GM18867 (cell line): ENCODE results near the gene CUL5.
A peak's percentile ranks its signal among the peaks of the same experiment; 100 is the strongest.

Experiments
- ATAC-seq: cut with Tn5 transposase; IDR thresholded peaks from one replicate; pipeline ENCODE4 v1.9.1; 2021; ENCODE audit warnings: mild to moderate bottlenecking, moderate library complexity; ENCODE audit not compliant: unreplicated experiment

CUL5 gene

DNA sequence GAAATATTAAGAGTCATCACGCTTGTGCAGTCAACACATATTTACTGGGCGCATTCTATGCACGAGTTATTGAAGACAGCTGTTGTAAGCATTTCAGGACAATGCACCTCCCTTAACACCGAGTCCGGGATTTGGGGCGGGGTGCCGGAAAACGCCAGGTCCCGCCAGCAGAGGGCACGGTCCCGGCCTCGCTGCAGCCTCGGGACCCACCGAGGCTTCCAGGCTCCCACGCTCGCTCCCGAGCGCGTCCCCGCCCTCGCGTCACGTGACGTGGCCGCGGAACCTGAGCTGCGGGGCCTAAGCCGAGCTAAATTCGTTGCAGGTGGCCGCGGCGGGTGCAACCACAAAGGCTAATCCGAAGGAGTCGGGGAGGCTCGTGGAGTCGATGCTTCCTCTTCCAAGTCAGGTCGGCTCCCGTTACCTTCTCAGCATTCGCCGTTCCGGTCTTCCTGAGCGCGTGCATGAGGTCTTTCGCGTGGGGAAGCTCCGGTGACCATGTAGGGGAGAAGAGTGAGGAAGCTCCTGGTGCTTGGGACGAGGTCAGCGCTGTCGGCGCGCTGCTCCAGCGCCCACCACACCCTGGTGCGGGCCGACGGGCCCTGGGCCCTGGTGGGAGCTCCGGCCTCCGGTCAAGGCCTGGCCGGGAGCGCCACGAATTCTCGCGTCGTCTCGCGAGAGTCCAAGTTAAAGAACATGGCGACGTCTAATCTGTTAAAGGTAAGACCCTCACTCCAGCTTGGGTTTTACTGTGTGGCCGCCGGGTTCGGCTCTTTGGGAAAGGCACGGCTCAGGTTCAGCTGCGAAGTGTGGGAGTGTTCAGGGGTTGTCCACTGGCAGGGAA is at the start of gene CUL5:
TSS of gene CUL5 (plus strand) at position 243 of the 841 bp plus-strand sequence. CDS start at position 694, 451 bp downstream.
- peak; percentile 87 for ATAC-seq

GRCh38 chr11:107961480-107961879 is 47.2 kb upstream of the CUL5 start:
- no peak for ATAC-seq

GRCh38 chr11:107962181-107962580 is 46.5 kb upstream of the CUL5 start:
- no peak for ATAC-seq

DNA sequence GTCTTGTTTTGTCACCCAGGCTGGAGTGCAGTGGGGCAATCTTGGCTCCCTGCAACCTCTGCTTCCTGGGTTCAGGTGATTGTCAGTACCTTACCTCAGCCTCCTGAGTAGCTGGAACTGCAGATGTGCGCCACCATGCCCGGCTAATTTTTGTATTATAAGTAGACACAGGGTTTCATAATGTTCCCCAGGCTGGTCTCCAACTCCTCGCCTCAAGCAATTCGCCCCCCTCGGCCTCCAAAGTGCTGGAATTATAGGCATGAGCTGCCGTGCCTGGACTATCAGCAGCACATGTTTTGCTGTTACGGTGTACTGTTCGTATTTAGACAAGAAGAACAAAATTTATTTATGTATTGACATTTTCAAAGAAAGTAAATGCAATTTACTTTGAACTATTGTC is 45.6 kb upstream of the CUL5 start:
- no peak for ATAC-seq

GRCh38 chr11:107969219-107969618 is 39.5 kb upstream of the CUL5 start:
- no peak for ATAC-seq

- ATAC-seq: no peak
These were observed 38.6 kb upstream of the CUL5 start for GRCh38 chr11:107970049-107970448.

GRCh38 chr11:107973641-107974040 is 35.1 kb upstream of the CUL5 start:
- ATAC-seq: no peak

DNA sequence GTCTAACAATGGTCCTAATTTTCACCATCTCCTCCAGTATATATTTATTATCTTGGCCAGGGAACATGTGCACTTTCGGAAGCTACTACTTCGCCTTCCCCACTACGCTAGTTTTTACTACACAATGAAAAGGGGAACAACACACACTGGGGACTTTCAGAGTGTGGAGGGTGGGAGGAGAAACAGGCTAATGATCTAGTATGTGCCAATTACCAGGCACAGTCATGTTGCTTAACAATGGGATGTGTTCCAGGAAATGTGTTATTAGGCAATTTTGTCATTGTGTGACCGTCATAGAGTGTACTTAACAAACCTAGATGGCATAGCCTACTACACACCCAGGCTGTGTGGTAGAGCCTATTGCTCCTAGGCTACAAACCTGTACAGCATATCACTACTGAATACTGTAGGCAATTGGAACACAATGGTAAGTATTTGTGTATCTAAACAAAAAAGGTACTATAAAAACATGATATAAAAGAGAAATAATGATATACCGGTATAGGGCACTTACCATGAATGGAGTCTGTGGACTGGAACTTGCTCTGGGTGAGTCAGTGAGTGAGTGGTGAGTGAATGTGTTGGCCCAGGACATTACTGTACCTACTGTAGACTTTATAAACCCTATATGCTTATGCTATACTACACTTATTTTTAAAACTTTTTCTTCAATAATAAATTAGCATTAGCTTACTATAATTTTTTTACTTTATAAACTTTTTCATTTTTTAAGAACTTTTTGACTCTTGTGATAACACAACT is 20.1 kb upstream of the CUL5 start:
- no peak for ATAC-seq

DNA sequence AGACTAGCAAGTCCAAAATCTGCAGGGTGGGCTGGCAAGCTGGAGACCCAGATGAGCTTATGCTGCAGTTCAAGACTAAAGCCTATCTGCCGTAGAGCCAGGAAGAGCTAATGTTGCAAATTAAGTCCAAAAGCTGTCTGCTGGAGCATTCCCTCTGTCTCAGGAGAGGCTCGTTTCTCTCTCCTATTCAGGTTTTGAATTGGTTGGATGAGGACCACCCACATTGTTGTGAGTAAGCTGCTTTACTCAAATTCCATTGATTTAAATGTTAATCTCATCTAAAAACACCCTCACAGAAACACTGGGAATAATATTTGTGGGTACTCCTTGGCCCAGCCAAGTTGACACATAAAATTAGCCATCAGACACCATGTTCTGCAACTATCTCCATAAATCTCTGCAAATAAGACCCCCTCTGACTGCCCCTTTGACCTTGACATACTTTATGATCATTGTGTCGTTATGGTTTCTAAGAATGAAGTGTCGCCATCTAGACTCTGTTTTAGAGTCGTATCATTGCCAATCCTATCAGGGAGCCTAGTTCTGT is 16.8 kb upstream of the CUL5 start:
- no peak for ATAC-seq

DNA sequence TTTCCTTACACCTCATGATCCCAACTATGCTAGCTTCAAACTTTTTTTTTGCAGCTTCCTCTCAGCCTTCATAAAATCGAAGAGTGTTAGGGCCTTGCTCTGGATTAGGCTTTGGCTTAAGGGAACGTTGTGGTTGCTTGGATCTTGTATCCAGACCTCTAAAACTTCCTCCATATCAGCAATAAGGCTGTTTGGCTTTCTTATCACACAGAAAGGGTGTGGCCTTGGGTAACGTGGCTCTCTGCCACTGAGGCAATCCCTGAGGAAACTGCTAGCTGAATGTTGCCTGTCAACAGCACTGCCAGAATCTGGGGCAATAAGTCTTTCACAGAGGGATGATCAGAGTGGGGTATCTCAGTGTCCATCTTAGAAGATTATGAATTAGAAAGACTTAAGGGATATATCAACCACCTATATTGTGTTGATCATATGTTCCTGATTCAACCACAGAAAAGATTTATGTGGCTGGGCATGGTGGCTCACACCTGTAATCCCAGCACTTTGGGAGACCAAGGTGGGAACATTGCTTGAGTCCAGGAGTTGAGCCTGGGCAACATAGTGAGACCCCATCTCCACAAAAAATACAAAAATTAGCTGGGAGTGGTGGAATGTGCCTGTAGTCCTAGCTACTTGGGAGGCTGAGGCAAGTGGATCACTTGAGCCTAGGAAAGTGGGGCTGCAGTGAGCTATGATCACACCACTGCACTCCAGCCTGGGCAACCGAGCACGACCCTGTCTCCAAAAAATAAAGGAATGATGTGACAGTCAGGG is 12.5 kb upstream of the CUL5 start:
- ATAC-seq: no peak

GRCh38 chr11:107998761-107999160 is 9.9 kb upstream of the CUL5 start:
- ATAC-seq: no peak

- ATAC-seq: peak; percentile 94
These were observed 8.8 kb upstream of the CUL5 start for GRCh38 chr11:107999759-108000455.

DNA sequence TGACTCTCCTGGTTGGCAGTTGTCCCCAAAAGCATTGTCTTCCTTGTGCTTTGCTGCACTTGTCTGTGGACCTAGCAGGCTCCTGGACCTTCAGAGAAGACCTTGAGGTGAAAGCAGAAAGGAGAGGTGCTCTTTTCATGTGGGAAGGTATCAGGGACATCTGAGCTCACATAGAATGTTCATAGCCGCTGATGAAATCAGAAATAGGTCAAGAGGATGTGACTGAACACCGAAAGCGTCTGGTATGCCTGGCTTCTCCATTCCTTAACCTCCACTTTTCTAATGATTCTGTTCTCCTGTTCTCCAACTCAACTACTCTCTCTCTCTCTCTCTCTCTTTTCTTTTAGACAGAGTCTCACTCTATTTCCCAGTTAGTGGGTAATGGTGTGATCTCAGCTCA is 6.2 kb upstream of the CUL5 start:
- ATAC-seq: no peak

GRCh38 chr11:108003623-108004022 is 5.1 kb upstream of the CUL5 start:
- no peak for ATAC-seq

GRCh38 chr11:108007819-108008218 is 879 bp upstream of the CUL5 start:
- no peak for ATAC-seq

DNA sequence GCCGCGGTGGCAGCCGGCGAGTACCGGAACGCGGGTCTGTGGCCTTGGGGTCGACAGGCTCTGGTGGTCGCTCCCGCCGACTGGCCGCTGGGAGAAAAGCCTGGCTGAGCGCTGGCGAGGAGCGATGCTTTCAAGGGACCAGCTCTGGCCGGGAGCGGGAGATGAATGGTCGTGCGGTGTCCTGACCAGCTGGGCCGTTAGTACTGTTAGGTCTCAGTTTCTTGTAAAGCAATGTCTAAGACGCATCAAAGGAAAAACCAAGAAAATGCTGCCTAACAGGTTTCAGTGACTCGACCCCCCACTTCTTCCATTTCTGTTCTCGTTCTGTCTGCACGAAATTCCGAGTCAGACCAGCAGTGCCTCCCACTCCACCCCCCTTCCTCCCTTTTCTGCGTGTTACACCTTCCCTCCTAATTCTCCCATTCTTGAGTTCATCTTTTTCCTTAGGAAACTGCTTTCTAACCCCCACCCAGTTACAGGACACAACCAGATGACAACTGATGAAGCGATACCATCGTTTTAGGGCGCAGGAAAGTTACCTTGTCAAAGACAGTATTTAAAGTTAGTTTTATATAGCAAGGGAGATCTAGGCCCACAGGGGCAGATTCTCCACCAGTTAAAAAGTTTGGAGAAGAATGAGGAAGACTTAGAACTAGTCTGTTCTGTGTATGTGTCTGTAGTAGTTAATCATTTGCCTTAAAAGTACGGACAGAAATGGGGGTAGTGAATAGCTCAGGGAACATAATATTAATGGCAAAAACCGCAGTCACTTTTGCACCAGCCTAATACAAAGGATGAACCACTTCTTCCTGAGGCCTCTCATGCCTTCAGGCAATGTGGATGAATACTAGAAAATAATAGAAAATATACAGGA is 1.0 kb downstream of the CUL5 start:
- peak; percentile 15 for ATAC-seq

DNA sequence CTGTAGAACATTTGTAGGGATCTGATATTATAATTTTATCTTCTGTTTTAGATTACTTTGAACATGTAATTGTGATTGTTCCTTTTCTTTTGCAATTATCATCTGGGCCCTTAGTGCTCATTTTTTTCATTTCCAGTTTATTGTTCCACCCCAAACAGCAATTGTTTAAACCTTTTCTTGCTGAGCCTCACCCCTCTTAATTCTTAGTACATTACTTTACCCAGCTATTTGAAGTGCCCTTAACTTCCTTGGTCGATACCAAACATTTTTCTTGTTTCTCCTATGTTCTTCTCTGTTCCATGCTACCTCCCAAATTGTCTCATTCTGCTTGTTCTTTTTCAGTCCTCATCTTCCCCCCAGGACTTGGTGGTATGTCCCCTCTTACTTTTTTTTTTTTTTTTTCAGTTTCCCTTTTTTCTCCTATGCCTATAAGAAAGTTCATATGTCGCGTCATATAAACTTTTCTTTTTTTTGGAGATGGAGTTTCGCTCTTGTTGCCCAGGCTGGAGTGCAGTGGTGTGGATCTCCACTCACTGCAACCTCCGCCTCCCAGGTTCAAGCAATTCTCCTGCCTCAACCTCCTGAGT is 3.5 kb downstream of the CUL5 start:
- ATAC-seq: no peak

- no peak for ATAC-seq
These were observed 7.9 kb downstream of the CUL5 start for GRCh38 chr11:108016647-108017046.

DNA sequence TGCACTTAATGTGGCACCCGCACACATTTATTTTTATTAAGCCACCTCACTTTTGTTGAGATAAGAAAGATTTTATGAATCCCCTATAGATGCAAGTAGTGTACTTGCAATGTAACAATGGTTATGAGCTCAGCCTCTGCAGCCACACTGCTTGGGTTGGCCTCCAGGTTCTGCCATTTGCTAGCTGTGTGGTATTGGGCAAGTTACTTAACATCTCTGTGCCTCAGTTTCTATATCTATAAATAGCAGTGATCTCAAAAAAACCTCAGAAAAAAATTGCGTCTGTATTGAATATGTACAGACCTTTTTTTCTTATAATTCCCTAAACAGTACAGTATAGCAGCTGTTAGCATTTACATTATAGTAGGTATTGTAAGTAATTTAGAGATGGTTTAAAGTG is 10.0 kb downstream of the CUL5 start:
- no peak for ATAC-seq
